Neural progenitor cell (in vitro differentiated cells): Measurements from ENCODE around the gene GRIK5. TPM values are rescaled to one million over a fixed set of nuclear protein-coding genes. Genes with fewer than 3 reads are reported as not detected.

Source experiments
- DNase-seq: peaks from one replicate; pipeline ENCODE4 v3.0.0-alpha.2; 2016; ENCODE audit warnings: low spot score
- H2AFZ ChIP-seq: fragments of 200-600 bp; sonication (generic); replicated peaks from 2 replicates; pipeline ENCODE4 v1.6.1; 2016; ENCODE audit warnings: antibody characterized with exemption
- H3F3A ChIP-seq: fragments of 200-600 bp; sonication (generic); 2 replicates; pipeline ENCODE4 v1.6.1; 2016; ENCODE audit warnings: antibody characterized with exemption, low read depth
- H3K27ac ChIP-seq: fragments of 200-600 bp; sonication (generic); 2 replicates; pipeline ENCODE4 v1.5.1; 2016; ENCODE audit warnings: mild to moderate bottlenecking
- H3K27me3 ChIP-seq: fragments of 200-600 bp; sonication (generic); 2 replicates; pipeline ENCODE4 v1.6.1; 2016; ENCODE audit warnings: mild to moderate bottlenecking, moderate library complexity
- H3K36me3 ChIP-seq: fragments of 200-600 bp; sonication (generic); 2 replicates; pipeline ENCODE4 v1.5.1; 2016
- H3K4me1 ChIP-seq: fragments of 200-600 bp; sonication (generic); 2 replicates; pipeline ENCODE4 v1.6.1; 2016; ENCODE audit warnings: mixed run types
- H3K4me2 ChIP-seq: fragments of 200-600 bp; sonication (generic); 2 replicates; pipeline ENCODE4 v1.6.1; 2016
- H3K4me3 ChIP-seq: fragments of 200-600 bp; sonication (generic); 2 replicates; pipeline ENCODE4 v1.5.1; 2016
- H3K79me2 ChIP-seq: fragments of 200-600 bp; sonication (generic); 2 replicates; pipeline ENCODE4 v1.6.1; 2016; ENCODE audit warnings: low read depth
- H3K9ac ChIP-seq: fragments of 200-600 bp; sonication (generic); 2 replicates; pipeline ENCODE4 v1.6.1; 2016
- H3K9me3 ChIP-seq: fragments of 200-600 bp; sonication (generic); 2 replicates; pipeline ENCODE4 v1.5.1; 2016; ENCODE audit warnings: low read depth
- H4K20me1 ChIP-seq: fragments of 200-600 bp; sonication (generic); 2 replicates; pipeline ENCODE4 v1.6.1; 2016; ENCODE audit warnings: low read depth
- H3K27ac Mint-ChIP-seq: 3 replicates; pipeline ENCODE4 v1.8.0; 2021; ENCODE audit warnings: mixed read lengths
- H3K27me3 Mint-ChIP-seq: 2 replicates; pipeline ENCODE4 v1.8.0; 2022; ENCODE audit warnings: low read depth, mild to moderate bottlenecking, inconsistent platforms, moderate library complexity, mixed read lengths; ENCODE audit not compliant: insufficient read depth
- H3K36me3 Mint-ChIP-seq: 3 replicates; pipeline ENCODE4 v1.8.0; 2021; ENCODE audit warnings: mixed read lengths
- H3K4me1 Mint-ChIP-seq: 3 replicates; pipeline ENCODE4 v1.8.0; 2021; ENCODE audit warnings: mixed read lengths
- H3K4me3 Mint-ChIP-seq: 3 replicates; pipeline ENCODE4 v1.8.0; 2021; ENCODE audit warnings: mild to moderate bottlenecking, moderate library complexity, mixed read lengths
- H3K9me3 Mint-ChIP-seq: 3 replicates; pipeline ENCODE4 v1.8.0; 2020; ENCODE audit warnings: mixed read lengths
- CTCF ChIP-seq: fragments of 200-600 bp; sonication (generic); IDR thresholded peaks from 2 replicates; pipeline ENCODE4 v1.5.1; 2017; ENCODE audit warnings: antibody characterized with exemption, mild to moderate bottlenecking
- EZH2 ChIP-seq: fragments of 200-600 bp; sonication (generic); IDR thresholded peaks from 2 replicates; pipeline ENCODE4 v1.6.1; 2017; ENCODE audit warnings: antibody characterized with exemption, mild to moderate bottlenecking, moderate library complexity
- EZH2phosphoT487 ChIP-seq: fragments of 200-600 bp; sonication (generic); IDR thresholded peaks from 2 replicates; pipeline ENCODE4 v1.6.1; 2017; ENCODE audit warnings: antibody characterized with exemption
- total RNA-seq: library from RNA; depleted of rRNA; stranded (reverse); fragments of >200 nt; gene quantifications from 2 replicates; pipeline ENCODE4 v1.2.3, GENCODE V29; 2015; ENCODE audit warnings: low replicate concordance

GRIK5 gene
- total RNA-seq, 1 donor from 2014 or later: 5.8 TPM

- no peaks in the 10 kb centered on the region for H3K36me3 ChIP-seq
- no peaks in the 10 kb centered on the region for H3F3A ChIP-seq
- no peak overlapping the region for H2AFZ ChIP-seq
- H3K27me3 ChIP-seq: no peaks in the 10 kb centered on the region
- no peaks in the 10 kb centered on the region for H3K79me2 ChIP-seq
- no peaks in the 10 kb centered on the region for H3K9me3 ChIP-seq
- H3K4me3 ChIP-seq: no peak overlapping the region
- no peaks in the 10 kb centered on the region for H4K20me1 ChIP-seq
- TF ChIP-seq EZH2phosphoT487: no peak
- no peak for TF ChIP-seq CTCF
- no peak for TF ChIP-seq EZH2
- no peak overlapping the region for H3K4me3 Mint-ChIP-seq
- no peak overlapping the region for H3K27ac Mint-ChIP-seq
- H3K9ac ChIP-seq: no peak overlapping the region
- DNase-seq: no peak
- peaks cover 8% of the 10 kb centered on the region for H3K27me3 Mint-ChIP-seq
- H3K4me1 ChIP-seq: no peaks in the 10 kb centered on the region
- no peak overlapping the region for H3K27ac ChIP-seq
- no peaks in the 10 kb centered on the region for H3K9me3 Mint-ChIP-seq
- no peaks in the 10 kb centered on the region for H3K4me1 Mint-ChIP-seq
- no peak overlapping the region for H3K4me2 ChIP-seq
- H3K36me3 Mint-ChIP-seq: peaks cover 15% of the 10 kb centered on the region
Measured at GRCh38 chr19:42060117-42060516, 9.9 kb downstream of the GRIK5 start.

- Histone ChIP-seq H3F3A (no peaks in the 10 kb centered on the region), H3K27ac (no peak overlapping the region), H3K4me1 (no peaks in the 10 kb centered on the region), H3K79me2 (no peaks in the 10 kb centered on the region), H3K36me3 (no peaks in the 10 kb centered on the region), H3K9me3 (no peaks in the 10 kb centered on the region), H3K27me3 (no peaks in the 10 kb centered on the region), H3K9ac (no peak overlapping the region), H3K4me2 (no peak overlapping the region), H2AFZ (no peak overlapping the region), H4K20me1 (no peaks in the 10 kb centered on the region), H3K4me3 (no peak overlapping the region)
- no peak overlapping the region for H3K4me3 Mint-ChIP-seq
- DNase-seq: no peak
- no peaks in the 10 kb centered on the region for H3K4me1 Mint-ChIP-seq
- TF ChIP-seq CTCF (no peak), EZH2 (no peak), EZH2phosphoT487 (no peak)
- no peak overlapping the region for H3K27ac Mint-ChIP-seq
- H3K9me3 Mint-ChIP-seq: no peaks in the 10 kb centered on the region
- peaks cover 8% of the 10 kb centered on the region for H3K27me3 Mint-ChIP-seq
- peaks cover 18% of the 10 kb centered on the region for H3K36me3 Mint-ChIP-seq
Measured at GRCh38 chr19:42059196-42059595, 10.8 kb downstream of the GRIK5 start.

GRCh38 chr19:42057846-42058245 is 12.2 kb downstream of the GRIK5 start:
- no peaks in the 10 kb centered on the region for H3K36me3 ChIP-seq
- peaks cover 5% of the 10 kb centered on the region for H3K27me3 Mint-ChIP-seq

More at GRCh38 chr19:42057846-42058245, 12.2 kb downstream of the GRIK5 start:
- no peak overlapping the region for H3K27ac Mint-ChIP-seq
- no peaks in the 10 kb centered on the region for H3K9me3 Mint-ChIP-seq
- H3K27me3 ChIP-seq: no peaks in the 10 kb centered on the region
- DNase-seq: no peak
- H3F3A ChIP-seq: no peaks in the 10 kb centered on the region
- no peaks in the 10 kb centered on the region for H3K9me3 ChIP-seq
- H2AFZ ChIP-seq: no peak overlapping the region
- H3K4me3 Mint-ChIP-seq: no peak overlapping the region
- no peak overlapping the region for H3K4me3 ChIP-seq
- no peak overlapping the region for H3K4me2 ChIP-seq
- H3K4me1 ChIP-seq: no peaks in the 10 kb centered on the region
- no peaks in the 10 kb centered on the region for H3K4me1 Mint-ChIP-seq
- H4K20me1 ChIP-seq: no peaks in the 10 kb centered on the region
- no peaks in the 10 kb centered on the region for H3K79me2 ChIP-seq
- H3K27ac ChIP-seq: no peak overlapping the region
- TF ChIP-seq EZH2phosphoT487: no peak
- TF ChIP-seq EZH2: no peak
- TF ChIP-seq CTCF: no peak
- H3K36me3 Mint-ChIP-seq: peaks cover 18% of the 10 kb centered on the region
- H3K9ac ChIP-seq: no peak overlapping the region
